Endodermal cell (in vitro differentiated cells): Measurements from ENCODE around the gene NOS1AP. TPM values are rescaled to one million over a fixed set of nuclear protein-coding genes. Genes with fewer than 3 reads are reported as not detected.
"Not testable (repeated sequence)": the region's sequence is repeated elsewhere in the genome, so short reads cannot be mapped to it uniquely, and the experiment has no call there.

Source experiments
- DNase-seq: peaks from one replicate; pipeline ENCODE4 v3.0.0-alpha.2; 2017
- H3K27ac ChIP-seq: 2 replicates; pipeline ENCODE4 v1.5.1; 2013; ENCODE audit warnings: mild to moderate bottlenecking, low read depth, low read length, moderate library complexity
- H3K27me3 ChIP-seq: 2 replicates; pipeline ENCODE4 v1.6.1; 2013; ENCODE audit warnings: mild to moderate bottlenecking, low read length, moderate library complexity; ENCODE audit not compliant: insufficient read depth, control insufficient read depth, poor library complexity, severe bottlenecking
- H3K36me3 ChIP-seq: 2 replicates; pipeline ENCODE4 v1.7.0; 2013; ENCODE audit warnings: mild to moderate bottlenecking, low read length, moderate library complexity; ENCODE audit not compliant: control insufficient read depth, insufficient read depth
- H3K4me1 ChIP-seq: one replicate; pipeline ENCODE4 v1.7.0; 2013; ENCODE audit warnings: low read length; ENCODE audit not compliant: control insufficient read depth, insufficient read depth
- H3K4me3 ChIP-seq: 2 replicates; pipeline ENCODE4 v1.5.1; 2013; ENCODE audit warnings: mild to moderate bottlenecking, low read length, moderate library complexity
- H3K9ac ChIP-seq: 2 replicates; pipeline ENCODE4 v1.6.1; 2013; ENCODE audit warnings: mild to moderate bottlenecking, low read length, moderate library complexity; ENCODE audit not compliant: poor library complexity, severe bottlenecking; ENCODE audit errors: extremely low read depth
- H3K9me3 ChIP-seq: 2 replicates; pipeline ENCODE4 v1.6.1; 2013; ENCODE audit warnings: mild to moderate bottlenecking, low read length, moderate library complexity; ENCODE audit not compliant: control insufficient read depth
- H3K27ac Mint-ChIP-seq: 2 replicates; pipeline ENCODE4 v1.8.0; 2020; ENCODE audit warnings: mixed read lengths
- H3K27me3 Mint-ChIP-seq: 2 replicates; pipeline ENCODE4 v1.8.0; 2021; ENCODE audit warnings: mild to moderate bottlenecking, mixed read lengths; ENCODE audit not compliant: insufficient read depth
- H3K36me3 Mint-ChIP-seq: 2 replicates; pipeline ENCODE4 v1.8.0; 2020; ENCODE audit warnings: low read depth, mixed read lengths
- H3K4me1 Mint-ChIP-seq: 2 replicates; pipeline ENCODE4 v1.8.0; 2020; ENCODE audit warnings: mixed read lengths
- H3K4me3 Mint-ChIP-seq: 2 replicates; pipeline ENCODE4 v1.8.0; 2020; ENCODE audit warnings: mild to moderate bottlenecking, moderate library complexity, mixed read lengths
- H3K9me3 Mint-ChIP-seq: 2 replicates; pipeline ENCODE4 v1.8.0; 2020; ENCODE audit warnings: mild to moderate bottlenecking, mixed read lengths
- CTCF ChIP-seq: fragments of 200-600 bp; sonication (generic); conservative IDR thresholded peaks from 2 replicates; pipeline ENCODE4 v1.5.0; 2021; ENCODE audit warnings: antibody characterized with exemption, mild to moderate bottlenecking
- WGBS, 2 experiments: methylation state at CpG; one replicate each; pipeline versions ENCODE4 v1.1.5 to v1.1.7; 2013; ENCODE audit warnings: missing lambda C conversion rate in 2 of 2, mixed read lengths in 1 of 2; ENCODE audit not compliant: insufficient coverage in 1 of 2, insufficient read length in 1 of 2; 5-methylcytosine and 5-hydroxymethylcytosine counted together
- total RNA-seq, 2 donors: library from RNA; stranded (reverse); fragmentation: NEBNext Ultra II Directional in 1 of 2; extraction: Animal tissue kit (Norgen Biotek cat#: 25700) in 1 of 2; gene quantifications; 2 replicates in 1 of 2; 3 replicates in 1 of 2; pipeline ENCODE4 v1.2.1, GENCODE V29; 2021

NOS1AP gene
- total RNA-seq, 2 donors from 2014 or later, result 4.8 to 5.9 TPM

GRCh38 chr1:162351246-162351842 is 281.9 kb downstream of the NOS1AP start:
- no peak overlapping the region for H3K9ac ChIP-seq
- peaks cover 40% of the 10 kb centered on the region for H3K4me1 Mint-ChIP-seq
- no peak overlapping the region for H3K27ac ChIP-seq
- H3K27ac Mint-ChIP-seq, result no peak overlapping the region
- H3K9me3 Mint-ChIP-seq, result no peaks in the 10 kb centered on the region
- no peak overlapping the region for H3K4me3 ChIP-seq
- TF ChIP-seq CTCF, result no peak
- H3K9me3 ChIP-seq, result no peaks in the 10 kb centered on the region
- no peaks in the 10 kb centered on the region for H3K36me3 Mint-ChIP-seq
- H3K27me3 Mint-ChIP-seq, result no peaks in the 10 kb centered on the region
- DNase-seq, result no peak
- no peaks in the 10 kb centered on the region for H3K27me3 ChIP-seq
- no peak overlapping the region for H3K4me3 Mint-ChIP-seq
- H3K4me1 ChIP-seq, result peaks cover 9% of the 10 kb centered on the region
- 83 to 97% methylated on average over 6 of the region's 6 CpGs for WGBS, 2 experiments
- H3K36me3 ChIP-seq, result no peaks in the 10 kb centered on the region

GRCh38 chr1:162351874-162352273 is 282.4 kb downstream of the NOS1AP start:
- H3K4me3 ChIP-seq, H3K9me3 Mint-ChIP-seq, H3K27me3 Mint-ChIP-seq, DNase-seq, H3K36me3 Mint-ChIP-seq, H3K4me1 ChIP-seq, H3K36me3 ChIP-seq, H3K4me3 Mint-ChIP-seq, H3K9ac ChIP-seq, H3K27me3 ChIP-seq, H3K9me3 ChIP-seq, H3K27ac Mint-ChIP-seq, H3K27ac ChIP-seq: not testable (repeated sequence)
- H3K4me1 Mint-ChIP-seq, result peaks cover 40% of the 10 kb centered on the region
- WGBS, 2 experiments, result 91 to 94% methylated on average over 3 of the region's 4 CpGs

GRCh38 chr1:162353078-162353477 is 283.6 kb downstream of the NOS1AP start:
- H3K27me3 ChIP-seq, result no peaks in the 10 kb centered on the region
- Mint-ChIP-seq H3K36me3 (no peaks in the 10 kb centered on the region), H3K27ac (no peak overlapping the region), H3K27me3 (no peaks in the 10 kb centered on the region), H3K9me3 (no peaks in the 10 kb centered on the region), H3K4me1 (peaks cover 33% of the 10 kb centered on the region), H3K4me3 (no peak overlapping the region)
- H3K9me3 ChIP-seq, result no peaks in the 10 kb centered on the region
- no peak overlapping the region for H3K9ac ChIP-seq
- no peak for TF ChIP-seq CTCF
- peaks cover 6% of the 10 kb centered on the region for H3K4me1 ChIP-seq
- H3K27ac ChIP-seq, result no peak overlapping the region
- no peak for DNase-seq
- 87 to 90% methylated on average over 3 to 9 of the region's 9 CpGs for WGBS, 2 experiments
- H3K4me3 ChIP-seq, result no peak overlapping the region
- no peaks in the 10 kb centered on the region for H3K36me3 ChIP-seq

GRCh38 chr1:162353702-162354101 is 284.2 kb downstream of the NOS1AP start:
- no peaks in the 10 kb centered on the region for H3K27me3 ChIP-seq
- no peak overlapping the region for H3K27ac Mint-ChIP-seq
- H3K36me3 Mint-ChIP-seq, result no peaks in the 10 kb centered on the region
- H3K27me3 Mint-ChIP-seq, result no peaks in the 10 kb centered on the region
- H3K4me1 Mint-ChIP-seq, result peaks cover 33% of the 10 kb centered on the region
- no peak overlapping the region for H3K9ac ChIP-seq
- WGBS, 2 experiments, result 88 to 90% methylated on average over 3 to 5 of the region's 5 CpGs
- no peaks in the 10 kb centered on the region for H3K36me3 ChIP-seq
- no peak for TF ChIP-seq CTCF
- H3K9me3 ChIP-seq, result no peaks in the 10 kb centered on the region
- no peaks in the 10 kb centered on the region for H3K9me3 Mint-ChIP-seq
- no peak overlapping the region for H3K4me3 ChIP-seq
- peaks cover 6% of the 10 kb centered on the region for H3K4me1 ChIP-seq
- H3K27ac ChIP-seq, result no peak overlapping the region
- no peak for DNase-seq
- H3K4me3 Mint-ChIP-seq, result no peak overlapping the region
